Lower leg skin (tissue), 4 donors: ENCODE results near the gene RGMB. TPM values are rescaled to one million over a fixed set of nuclear protein-coding genes. Genes with fewer than 3 reads are reported as not detected.

Experiments used
- DNase-seq, 2 donors: peaks; one replicate each; pipeline ENCODE4 v3.0.0-alpha.2; 2019; ENCODE audit warnings: low spot score in 2 of 2
- H3K4me3 ChIP-seq: fragments of 200-600 bp; sonication (generic); 2 replicates; pipeline ENCODE4 v1.5.1; 2017; ENCODE audit warnings: mild to moderate bottlenecking, low read depth; ENCODE audit not compliant: poor library complexity, severe bottlenecking
- CTCF ChIP-seq, 3 donors: fragments of 450-650 bp; IDR thresholded peaks; one replicate each; pipeline ENCODE4 v1.5.1; 2016; ENCODE audit warnings: antibody characterized with exemption in 3 of 3, mild to moderate bottlenecking in 3 of 3, moderate library complexity in 2 of 3
- POLR2A ChIP-seq, 2 donors: fragments of 450-650 bp; IDR thresholded peaks; one replicate each; pipeline ENCODE4 v1.6.1; 2016 to 2017; ENCODE audit warnings: antibody characterized with exemption in 2 of 2, mild to moderate bottlenecking in 1 of 2, moderate library complexity in 1 of 2
- WGBS, 2 donors: methylation state at CpG; one replicate each; pipeline ENCODE4 v1.1.5; 2018; 5-methylcytosine and 5-hydroxymethylcytosine counted together
- intact Hi-C: fragments of 100-400 bp; cut with DNase I; formaldehyde crosslinking; loops from one replicate; pipeline ENCODE4 v1.15.0; 2023; ENCODE audit warnings: low total_unique reads
- total RNA-seq, 4 donors: library from RNA; depleted of rRNA; stranded (reverse); fragments of >200 nt; gene quantifications; one replicate each; pipeline ENCODE4 v1.1.0, GENCODE V29; 2016

Gene RGMB, protein sequence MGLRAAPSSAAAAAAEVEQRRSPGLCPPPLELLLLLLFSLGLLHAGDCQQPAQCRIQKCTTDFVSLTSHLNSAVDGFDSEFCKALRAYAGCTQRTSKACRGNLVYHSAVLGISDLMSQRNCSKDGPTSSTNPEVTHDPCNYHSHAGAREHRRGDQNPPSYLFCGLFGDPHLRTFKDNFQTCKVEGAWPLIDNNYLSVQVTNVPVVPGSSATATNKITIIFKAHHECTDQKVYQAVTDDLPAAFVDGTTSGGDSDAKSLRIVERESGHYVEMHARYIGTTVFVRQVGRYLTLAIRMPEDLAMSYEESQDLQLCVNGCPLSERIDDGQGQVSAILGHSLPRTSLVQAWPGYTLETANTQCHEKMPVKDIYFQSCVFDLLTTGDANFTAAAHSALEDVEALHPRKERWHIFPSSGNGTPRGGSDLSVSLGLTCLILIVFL
- total RNA-seq = 10 to 100 TPM; 58.5 to 75.3 (median 69.6) TPM

DNA sequence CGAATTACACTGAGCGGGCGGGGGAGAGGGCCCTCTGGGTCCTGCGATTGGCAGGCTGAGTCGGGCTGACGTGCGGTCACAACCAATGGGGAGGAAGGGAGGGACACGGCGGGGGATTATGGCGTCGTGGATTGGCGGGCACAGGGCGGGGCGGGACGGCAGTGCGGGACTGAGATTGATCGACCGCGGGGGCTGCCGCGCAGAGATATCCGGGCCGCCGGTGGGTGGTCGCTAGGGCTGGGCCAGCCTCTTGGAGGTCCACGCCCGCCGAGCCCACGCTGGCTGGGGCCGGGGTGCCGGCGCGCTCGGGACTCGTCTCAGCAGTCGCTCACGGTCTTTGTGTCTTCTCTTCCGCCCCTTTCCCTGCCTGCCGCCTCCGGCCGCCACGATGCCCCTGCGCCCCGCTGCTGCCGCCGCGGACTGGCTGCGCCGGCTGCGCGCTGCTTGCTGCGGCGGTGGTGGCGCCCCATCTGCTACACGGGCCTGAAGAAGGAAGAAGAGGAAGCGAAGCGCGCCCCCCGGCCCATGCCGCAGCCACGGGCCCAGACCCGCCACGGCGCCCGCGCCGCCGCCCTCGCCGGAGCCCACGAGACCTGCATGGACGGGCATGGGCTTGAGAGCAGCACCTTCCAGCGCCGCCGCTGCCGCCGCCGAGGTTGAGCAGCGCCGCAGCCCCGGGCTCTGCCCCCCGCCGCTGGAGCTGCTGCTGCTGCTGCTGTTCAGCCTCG is at the start of gene RGMB:
RGMB (plus strand) TSS at position 200 of the 728 bp plus-strand sequence; CDS start at position 608, 408 bp downstream.
- H3K4me3 ChIP-seq = peak within 1 kb of the TSS; percentile 81
- peak; percentile 99 to 100 for DNase-seq
- intact Hi-C loops = loop anchor here (5.0 kb wide), 1 partner anchor 154 kb away; the partner anchor contains the start of gene CHD1
- 1% methylated on average over 43 to 51 of the region's 84 CpGs for WGBS, 2 donors
- TF ChIP-seq CTCF (IDR thresholded peaks at IDR 0.05) (peak in 1 of 3 donors; percentile 17), POLR2A (IDR thresholded peaks at IDR 0.05) (no peak)

DNA sequence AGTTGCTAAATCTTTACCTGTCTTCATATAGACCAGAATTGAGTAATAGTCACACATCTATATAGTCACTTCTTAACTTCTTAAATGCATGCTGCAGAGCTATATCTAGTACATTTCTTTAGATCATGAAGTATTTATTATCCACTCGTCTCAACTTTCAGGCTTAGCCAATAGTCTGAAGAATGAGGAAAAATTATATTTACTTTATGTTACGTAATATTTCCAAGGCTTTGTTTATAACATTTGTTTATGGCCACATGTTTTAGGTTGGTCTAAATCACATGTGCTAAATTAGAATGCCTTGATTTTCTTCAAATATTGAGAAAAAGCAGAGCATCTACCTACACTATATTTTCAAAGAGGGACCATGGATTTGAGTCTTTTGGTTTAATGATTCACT is 47.2 kb upstream of the RGMB start:
- DNase-seq = no peak
- WGBS, 2 donors = 78 to 80% methylated on average over 2 of the region's 2 CpGs
- H3K4me3 ChIP-seq = no peak overlapping the region
- no peak for TF ChIP-seq CTCF (IDR thresholded peaks at IDR 0.05)
- no peak for TF ChIP-seq POLR2A (IDR thresholded peaks at IDR 0.05)
- intact Hi-C loops = no loop called here

- no peak for DNase-seq
- no peak for TF ChIP-seq CTCF (IDR thresholded peaks at IDR 0.05)
- TF ChIP-seq POLR2A (IDR thresholded peaks at IDR 0.05) = no peak
- no peak overlapping the region for H3K4me3 ChIP-seq
- intact Hi-C loops = no loop called here
- 49 to 65% methylated on average over 5 of the region's 5 CpGs for WGBS, 2 donors
Measured at GRCh38 chr5:98727686-98728085, 45.8 kb upstream of the RGMB start.

DNA sequence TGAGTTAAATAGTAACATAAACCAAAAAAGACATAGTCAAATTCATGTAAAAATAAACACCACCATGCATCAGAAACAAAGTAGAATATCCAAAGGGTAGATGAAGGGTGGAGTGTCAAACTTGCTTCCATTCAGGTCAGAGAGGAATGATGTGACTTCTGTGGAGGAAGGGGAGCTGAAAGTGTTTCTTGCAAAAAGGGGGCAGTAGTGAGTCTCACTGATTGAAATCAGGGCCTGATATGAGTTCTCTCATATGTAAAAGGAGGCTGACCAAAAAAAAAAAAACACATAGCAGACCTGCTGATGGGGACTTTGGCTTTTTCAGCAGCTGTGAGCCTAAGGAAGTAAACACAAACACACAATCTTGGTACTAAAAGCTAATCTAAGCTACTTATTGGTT is 38.8 kb upstream of the RGMB start:
- no peak overlapping the region for H3K4me3 ChIP-seq
- DNase-seq = no peak
- TF ChIP-seq POLR2A (IDR thresholded peaks at IDR 0.05) = no peak
- TF ChIP-seq CTCF (IDR thresholded peaks at IDR 0.05) = no peak
- intact Hi-C loops = no loop called here

- 78 to 79% methylated on average over 1 of the region's 1 CpG for WGBS, 2 donors
- no peak overlapping the region for H3K4me3 ChIP-seq
- intact Hi-C loops = no loop called here
- no peak for DNase-seq
- TF ChIP-seq POLR2A (IDR thresholded peaks at IDR 0.05) (no peak), CTCF (IDR thresholded peaks at IDR 0.05) (no peak)
Measured at GRCh38 chr5:98735806-98736507, 37.5 kb upstream of the RGMB start.
